K562 (cell line): ENCODE measurements around the gene SP100.

Source experiments
- EP300 ChIP-seq: IDR thresholded peaks from 2 replicates; pipeline ENCODE4 v1.6.1; 2012; ENCODE audit warnings: low read length, improper control_type of control experiment
- MYNN ChIP-seq, 2 experiments: sonication (generic); formaldehyde crosslinking in 1 of 2; IDR thresholded peaks; 2 replicates each; pipeline versions ENCODE4 v1.5.0 to v1.6.1; 2016 to 2020; ENCODE audit warnings: antibody characterized with exemption in 1 of 2, missing genetic modification reagents in 1 of 2
- POLR2A ChIP-seq: fragments of 450-650 bp; conservative IDR thresholded peaks from 2 replicates; pipeline ENCODE4 v1.6.1; 2016
- RFX1 ChIP-seq: fragments of 450-650 bp; IDR thresholded peaks from 2 replicates; pipeline ENCODE4 v1.6.1; 2016; ENCODE audit warnings: mild to moderate bottlenecking, moderate library complexity
- TEAD1 ChIP-seq, 2 experiments: fragments of 450-650 bp in 1 of 2; sonication (generic) in 1 of 2; formaldehyde crosslinking; IDR thresholded peaks; 2 replicates each; pipeline versions ENCODE4 v1.4.0 to v1.8.0; 2020 to 2022; ENCODE audit warnings: mild to moderate bottlenecking in 2 of 2, missing genetic modification reagents in 1 of 2
- TEAD4 ChIP-seq, 2 experiments: sonication (generic) in 1 of 2; formaldehyde crosslinking in 1 of 2; IDR thresholded peaks; 2 replicates each; pipeline versions ENCODE4 v1.6.1 to v1.8.0; 2012 to 2022; ENCODE audit warnings: borderline replicate concordance in 1 of 2, inconsistent platforms in 1 of 2, low read length in 1 of 2, mild to moderate bottlenecking in 1 of 2, missing genetic modification reagents in 1 of 2
- TRIM24 ChIP-seq, 2 experiments: fragments of 450-650 bp; IDR thresholded peaks; 2 replicates each; pipeline ENCODE4 v1.6.1; 2016
- ZNF232 ChIP-seq: sonication (generic); formaldehyde crosslinking; IDR thresholded peaks from 2 replicates; pipeline ENCODE4 v1.8.0; 2022; ENCODE audit warnings: mild to moderate bottlenecking, missing genetic modification reagents
- ZNF282 ChIP-seq: sonication (generic); formaldehyde crosslinking; IDR thresholded peaks from 2 replicates; pipeline ENCODE4 v1.8.1; 2023; ENCODE audit warnings: missing genetic modification reagents
- ZNF778 ChIP-seq: fragments of 450-650 bp; formaldehyde crosslinking; IDR thresholded peaks from 2 replicates; pipeline ENCODE4 v1.4.0; 2020; ENCODE audit warnings: mild to moderate bottlenecking, moderate library complexity
- TF ChIP-seq, protein P1 (sequence below): fragments of 250-450 bp; sonication (Bioruptor Pico); IDR thresholded peaks from 2 replicates; pipeline ENCODE4 v1.8.0; 2021; ENCODE audit warnings: moderate library complexity, mild to moderate bottlenecking, inconsistent platforms
- TF ChIP-seq, protein P2 (sequence below), 3 experiments: IDR thresholded peaks in 2 of 3; conservative IDR thresholded peaks in 1 of 3; 2 replicates each; pipeline ENCODE4 v1.5.1; 2011 to 2012; ENCODE audit warnings: low read length in 3 of 3, mild to moderate bottlenecking in 3 of 3, control low read depth in 2 of 3, improper control_type of control experiment in 1 of 3, inconsistent platforms in 1 of 3, low read depth in 1 of 3, mixed read lengths in 1 of 3, moderate library complexity in 1 of 3; ENCODE audit not compliant: insufficient read depth in 2 of 3

DNA sequence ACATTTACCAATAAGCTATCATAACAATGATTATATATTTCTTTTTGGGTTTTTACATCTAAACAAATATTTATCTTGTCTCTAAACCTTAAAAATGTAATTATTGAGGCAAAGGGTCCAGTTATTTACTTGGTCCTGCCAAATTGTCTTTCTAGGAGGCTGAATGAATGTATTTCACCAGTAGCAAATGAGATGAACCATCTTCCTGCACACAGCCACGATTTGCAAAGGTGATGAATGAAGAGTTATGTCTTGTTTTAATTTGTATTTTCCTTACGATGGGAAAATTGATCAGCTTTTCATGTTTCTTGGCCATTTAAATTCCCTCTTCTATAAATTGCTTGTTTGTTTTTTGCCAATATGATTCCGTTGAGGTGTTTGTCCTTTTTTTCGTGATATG is 1.4 kb downstream of the SP100 start:
- TF ChIP-seq, protein P1, sequence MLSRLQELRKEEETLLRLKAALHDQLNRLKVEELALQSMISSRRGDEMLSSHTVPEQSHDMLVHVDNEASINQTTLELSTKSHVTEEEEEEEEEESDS (CRISPR knock-in tag): no peak
- TF ChIP-seq RFX1 (no peak), ZNF232 (CRISPR knock-in tag) (no peak), POLR2A (no peak), ZNF282 (no peak), EP300 (no peak), MYNN (IDR thresholded peaks at IDR 0.05) (no peak), MYNN (CRISPR knock-in tag; IDR thresholded peaks at IDR 0.05) (no peak), ZNF778 (no peak), TEAD4 (IDR thresholded peaks at IDR 0.05; ENCODE audit: low read length) (no peak), TEAD4 (CRISPR knock-in tag; IDR thresholded peaks at IDR 0.05; ENCODE audit: borderline replicate concordance) (no peak), TRIM24 (IDR thresholded peaks at IDR 0.05) (no peak), TEAD1 (CRISPR knock-in tag; IDR thresholded peaks at IDR 0.05) (no peak)
- TF ChIP-seq, protein P2, sequence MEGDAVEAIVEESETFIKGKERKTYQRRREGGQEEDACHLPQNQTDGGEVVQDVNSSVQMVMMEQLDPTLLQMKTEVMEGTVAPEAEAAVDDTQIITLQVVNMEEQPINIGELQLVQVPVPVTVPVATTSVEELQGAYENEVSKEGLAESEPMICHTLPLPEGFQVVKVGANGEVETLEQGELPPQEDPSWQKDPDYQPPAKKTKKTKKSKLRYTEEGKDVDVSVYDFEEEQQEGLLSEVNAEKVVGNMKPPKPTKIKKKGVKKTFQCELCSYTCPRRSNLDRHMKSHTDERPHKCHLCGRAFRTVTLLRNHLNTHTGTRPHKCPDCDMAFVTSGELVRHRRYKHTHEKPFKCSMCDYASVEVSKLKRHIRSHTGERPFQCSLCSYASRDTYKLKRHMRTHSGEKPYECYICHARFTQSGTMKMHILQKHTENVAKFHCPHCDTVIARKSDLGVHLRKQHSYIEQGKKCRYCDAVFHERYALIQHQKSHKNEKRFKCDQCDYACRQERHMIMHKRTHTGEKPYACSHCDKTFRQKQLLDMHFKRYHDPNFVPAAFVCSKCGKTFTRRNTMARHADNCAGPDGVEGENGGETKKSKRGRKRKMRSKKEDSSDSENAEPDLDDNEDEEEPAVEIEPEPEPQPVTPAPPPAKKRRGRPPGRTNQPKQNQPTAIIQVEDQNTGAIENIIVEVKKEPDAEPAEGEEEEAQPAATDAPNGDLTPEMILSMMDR (IDR thresholded peaks at IDR 0.05 in 2 of 3, conservative IDR thresholded peaks at IDR 0.05 in 1 of 3; ENCODE audit: insufficient read depth in 2 of 3, low read depth in 1 of 3, low read length in 3 of 3): no peak
